ENCODE data around the gene NPHP4.

- TF ChIP-seq POLR2A (IDR thresholded peaks at IDR 0.05) (no peak), CTCF (IDR thresholded peaks at IDR 0.05) (no peak)
These were observed 159.0 kb downstream of the NPHP4 start for GRCh38 chr1:5832916-5833895.
